Esophagus (tissue), 2 donors: ENCODE results near the gene KIF2A. TPM values are rescaled to one million over a fixed set of nuclear protein-coding genes. Genes with fewer than 3 reads are reported as not detected.

Experiments used
- H3K27ac ChIP-seq, 2 donors: one replicate each; pipeline ENCODE4 v1.5.1; 2013; ENCODE audit warnings: low read depth in 2 of 2, mild to moderate bottlenecking in 2 of 2, inconsistent platforms in 1 of 2, low read length in 1 of 2, moderate library complexity in 1 of 2
- H3K27me3 ChIP-seq, 2 donors: one replicate each; pipeline ENCODE4 v1.6.1; 2013; ENCODE audit warnings: low read length in 2 of 2, control low read depth in 1 of 2, mild to moderate bottlenecking in 1 of 2; ENCODE audit not compliant: insufficient read depth in 2 of 2, control insufficient read depth in 1 of 2
- H3K36me3 ChIP-seq, 2 donors: one replicate each; pipeline ENCODE4 v1.6.1; 2013; ENCODE audit warnings: low read length in 1 of 2; ENCODE audit not compliant: control insufficient read depth in 2 of 2, insufficient read depth in 2 of 2
- H3K4me1 ChIP-seq, 2 donors: one replicate each; pipeline ENCODE4 v1.6.1; 2013; ENCODE audit warnings: low read length in 1 of 2; ENCODE audit not compliant: control insufficient read depth in 2 of 2, insufficient read depth in 2 of 2
- H3K4me3 ChIP-seq, 2 donors: one replicate each; pipeline ENCODE4 v1.5.1; 2013; ENCODE audit warnings: low read length in 2 of 2, mild to moderate bottlenecking in 2 of 2, low read depth in 1 of 2, moderate library complexity in 1 of 2
- H3K9me3 ChIP-seq, 2 donors: one replicate each; pipeline ENCODE4 v1.6.1; 2013; ENCODE audit warnings: mild to moderate bottlenecking in 2 of 2, low read depth in 1 of 2, low read length in 1 of 2, moderate library complexity in 1 of 2; ENCODE audit not compliant: control insufficient read depth in 2 of 2, insufficient read depth in 1 of 2
- WGBS, 2 donors: extraction: QIAGEN DNeasy Blood & Tissue Kit; methylation state at CpG; one replicate each; pipeline ENCODE4 v1.1.7; 2013; 5-methylcytosine and 5-hydroxymethylcytosine counted together
- polyA plus RNA-seq, 2 donors: library from polyadenylated mRNA; stranded (reverse); fragments of 200-250 nt; gene quantifications; one replicate each; pipeline ENCODE4 v1.2.3, GENCODE V29; 2013
- donor health status: healthy with polysubstance abuse.
- donor health status: Bipolar disorder and iron deficiency.

KIF2A gene
- polyA plus RNA-seq, 2 donors, result 3.3 to 6.2 TPM

- H3K9me3 ChIP-seq, result no peaks in the 10 kb centered on the region
- H3K4me1 ChIP-seq, result no peaks in the 10 kb centered on the region
- no peak overlapping the region for H3K4me3 ChIP-seq
- WGBS, 2 donors, result 75 to 89% methylated on average over 1 of the region's 1 CpG
- no peaks in the 10 kb centered on the region for H3K36me3 ChIP-seq
- no peak overlapping the region for H3K27ac ChIP-seq
- H3K27me3 ChIP-seq, result no peaks in the 10 kb centered on the region
These were observed 115.4 kb downstream of the KIF2A start for GRCh38 chr5:62421414-62421813.

DNA sequence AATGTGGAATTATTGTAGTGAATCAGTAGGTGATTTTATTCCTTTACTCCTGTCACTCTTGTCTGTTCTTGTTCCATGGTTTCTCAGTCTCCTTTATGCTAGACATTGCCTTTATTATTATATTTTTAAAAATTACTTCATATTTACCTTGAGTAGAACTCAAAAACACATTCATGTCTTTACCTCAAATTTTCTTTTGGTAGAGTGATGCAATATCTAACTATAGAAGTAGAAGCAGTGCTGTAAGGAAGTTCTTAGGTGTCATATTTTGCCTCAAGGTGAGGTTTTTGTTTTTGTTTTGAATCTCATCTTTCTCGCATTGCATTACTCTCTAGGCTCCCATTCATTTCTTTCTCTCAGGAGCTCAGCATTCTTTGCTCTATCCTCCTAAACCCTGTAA lies 118.8 kb downstream of the KIF2A start:
- H3K4me3 ChIP-seq, result no peak overlapping the region
- no peaks in the 10 kb centered on the region for H3K27me3 ChIP-seq
- H3K36me3 ChIP-seq, result no peaks in the 10 kb centered on the region
- H3K27ac ChIP-seq, result no peak overlapping the region
- H3K9me3 ChIP-seq, result no peaks in the 10 kb centered on the region
- 87 to 95% methylated on average over 1 of the region's 1 CpG for WGBS, 2 donors
- no peaks in the 10 kb centered on the region for H3K4me1 ChIP-seq

- no peaks in the 10 kb centered on the region for H3K9me3 ChIP-seq
- H3K4me3 ChIP-seq, result no peak overlapping the region
- no peaks in the 10 kb centered on the region for H3K36me3 ChIP-seq
- 67 to 76% methylated on average over 11 of the region's 11 CpGs for WGBS, 2 donors
- no peaks in the 10 kb centered on the region for H3K27me3 ChIP-seq
- H3K27ac ChIP-seq, result no peak overlapping the region
- no peaks in the 10 kb centered on the region for H3K4me1 ChIP-seq
These were observed 126.0 kb downstream of the KIF2A start for GRCh38 chr5:62431735-62432620.

DNA sequence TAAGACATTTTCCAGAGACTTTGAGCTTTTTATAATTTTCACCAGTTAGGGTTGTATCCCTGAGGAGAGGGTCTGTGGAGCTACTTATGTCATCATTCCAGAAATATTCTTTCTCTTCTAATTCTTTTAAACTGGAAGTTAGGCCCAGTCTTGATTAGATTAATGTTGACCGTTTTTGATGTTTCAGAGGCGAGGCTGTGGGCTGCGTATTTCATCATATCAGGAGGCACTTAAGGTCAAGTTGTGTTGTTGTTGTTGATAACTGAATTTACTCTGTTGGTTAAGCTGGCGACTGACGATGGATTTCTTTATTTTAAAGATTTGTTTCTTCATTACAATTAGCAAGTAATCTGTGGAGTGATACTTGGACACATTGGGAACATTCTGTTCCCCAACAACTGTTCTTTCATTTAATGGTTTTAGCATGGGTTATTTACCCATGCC lies 126.6 kb downstream of the KIF2A start:
- no peak overlapping the region for H3K27ac ChIP-seq
- 70 to 77% methylated on average over 5 of the region's 5 CpGs for WGBS, 2 donors
- no peaks in the 10 kb centered on the region for H3K36me3 ChIP-seq
- no peaks in the 10 kb centered on the region for H3K4me1 ChIP-seq
- no peak overlapping the region for H3K4me3 ChIP-seq
- no peaks in the 10 kb centered on the region for H3K9me3 ChIP-seq
- H3K27me3 ChIP-seq, result no peaks in the 10 kb centered on the region

Other genes starting within 250 kb of the KIF2A start
- gene DIMT1, start 97.7 kb downstream of the KIF2A start, polyA plus RNA-seq, result 10 to 100 TPM; 13.5 to 23.0 TPM
- gene IPO11, start 106.6 kb downstream of the KIF2A start, polyA plus RNA-seq, result 1 to 10 TPM; 5.4 to 9.1 TPM